Esophagus squamous epithelium (tissue), 4 donors: ENCODE data around the gene CPSF4.

ENCODE experiments used
- CTCF ChIP-seq, 6 experiments: fragments of 450-650 bp in 4 of 6; fragments of 200-600 bp in 2 of 6; sonication (generic) in 2 of 6; IDR thresholded peaks; one replicate each; pipeline ENCODE4 v1.5.1; 2016 to 2019; ENCODE audit warnings: antibody characterized with exemption in 6 of 6, mild to moderate bottlenecking in 4 of 6, moderate library complexity in 4 of 6
- POLR2A ChIP-seq, 4 donors: fragments of 450-650 bp; IDR thresholded peaks; one replicate each; pipeline ENCODE4 v1.6.1; 2017; ENCODE audit warnings: antibody characterized with exemption in 4 of 4, mild to moderate bottlenecking in 4 of 4, moderate library complexity in 3 of 4

- TF ChIP-seq CTCF (IDR thresholded peaks at IDR 0.05) (no peak), POLR2A (IDR thresholded peaks at IDR 0.05) (no peak)
Measured at GRCh38 chr7:99410635-99411034, 28.1 kb upstream of the CPSF4 start.
